COR-L47 (cell line): ENCODE data around the gene POMT2.
"Not testable (repeated sequence)": the region's sequence is repeated elsewhere in the genome, so short reads cannot be mapped to it uniquely, and the experiment has no call there.

Experiments used
- DNase-seq: peaks from one replicate; lab custom pipeline; 2025; lab: John Stamatoyannopoulos, UW

Gene POMT2, protein sequence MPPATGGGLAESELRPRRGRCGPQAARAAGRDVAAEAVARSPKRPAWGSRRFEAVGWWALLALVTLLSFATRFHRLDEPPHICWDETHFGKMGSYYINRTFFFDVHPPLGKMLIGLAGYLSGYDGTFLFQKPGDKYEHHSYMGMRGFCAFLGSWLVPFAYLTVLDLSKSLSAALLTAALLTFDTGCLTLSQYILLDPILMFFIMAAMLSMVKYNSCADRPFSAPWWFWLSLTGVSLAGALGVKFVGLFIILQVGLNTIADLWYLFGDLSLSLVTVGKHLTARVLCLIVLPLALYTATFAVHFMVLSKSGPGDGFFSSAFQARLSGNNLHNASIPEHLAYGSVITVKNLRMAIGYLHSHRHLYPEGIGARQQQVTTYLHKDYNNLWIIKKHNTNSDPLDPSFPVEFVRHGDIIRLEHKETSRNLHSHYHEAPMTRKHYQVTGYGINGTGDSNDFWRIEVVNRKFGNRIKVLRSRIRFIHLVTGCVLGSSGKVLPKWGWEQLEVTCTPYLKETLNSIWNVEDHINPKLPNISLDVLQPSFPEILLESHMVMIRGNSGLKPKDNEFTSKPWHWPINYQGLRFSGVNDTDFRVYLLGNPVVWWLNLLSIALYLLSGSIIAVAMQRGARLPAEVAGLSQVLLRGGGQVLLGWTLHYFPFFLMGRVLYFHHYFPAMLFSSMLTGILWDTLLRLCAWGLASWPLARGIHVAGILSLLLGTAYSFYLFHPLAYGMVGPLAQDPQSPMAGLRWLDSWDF

GRCh38 chr14:77320238-77320935, at the start of gene POMT2:
POMT2 (minus strand) TSS chr14:77320883; CDS start chr14:77320681, 202 bp downstream.
- peak; percentile 95 for DNase-seq

DNA sequence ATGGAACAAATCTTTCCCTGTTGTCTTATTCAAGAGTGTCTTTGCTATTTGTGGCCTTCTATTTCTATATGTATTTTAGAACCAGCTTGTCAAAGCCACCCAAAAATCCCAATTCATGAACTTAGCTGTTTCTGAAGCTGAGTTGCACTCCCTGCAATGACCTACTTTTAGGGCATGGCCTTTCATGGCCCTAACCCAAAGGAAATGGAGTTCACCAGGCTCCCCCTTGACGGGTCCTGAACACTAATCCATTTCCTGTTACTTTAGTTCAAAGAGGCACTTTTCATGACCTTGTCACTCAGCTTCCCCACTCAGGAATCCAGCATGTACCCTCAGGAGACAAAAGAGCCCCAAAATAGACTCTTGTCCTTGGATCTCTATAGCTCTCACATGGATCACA, 48.6 kb upstream of the POMT2 start:
- DNase-seq = no peak

- no peak for DNase-seq
Measured at GRCh38 chr14:77364146-77364545, 43.5 kb upstream of the POMT2 start.

DNA sequence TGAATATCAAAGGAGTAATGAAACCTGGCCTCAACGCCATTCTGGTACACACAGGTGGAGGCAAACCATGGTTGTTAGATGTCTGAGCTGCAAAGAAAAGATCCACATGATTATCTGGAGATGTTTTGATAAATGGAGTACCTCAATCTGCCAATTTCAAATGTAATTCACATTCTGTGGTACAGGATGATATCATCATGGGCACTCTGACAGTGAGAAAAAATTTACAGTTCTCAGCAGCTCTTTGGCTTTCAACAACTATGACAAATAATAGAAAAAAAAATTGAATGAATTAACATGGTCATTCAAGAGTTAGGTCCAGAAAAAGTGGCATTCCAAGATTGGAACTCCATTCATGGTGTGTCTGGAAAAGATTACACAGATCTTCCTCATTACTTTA, 38.9 kb upstream of the POMT2 start:
- no peak for DNase-seq

DNA sequence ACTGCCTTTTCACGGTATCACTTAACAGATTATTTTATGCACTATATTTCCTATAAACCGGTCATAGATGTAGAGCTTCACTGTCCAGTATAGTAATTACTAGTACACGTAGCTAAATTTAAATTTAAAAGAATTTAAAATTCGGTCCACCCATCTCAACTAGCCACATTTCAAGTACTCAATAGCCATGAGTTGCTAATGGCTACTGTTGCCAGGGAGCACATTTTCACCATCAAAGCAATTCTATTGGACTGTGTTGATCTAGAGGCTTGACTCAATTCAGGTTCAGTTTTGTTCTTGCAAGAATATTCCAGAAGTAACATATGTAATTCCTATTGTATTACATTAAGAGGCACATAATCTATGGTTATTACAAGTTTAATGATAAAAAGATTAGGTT, 36.2 kb upstream of the POMT2 start:
- DNase-seq = no peak

DNA sequence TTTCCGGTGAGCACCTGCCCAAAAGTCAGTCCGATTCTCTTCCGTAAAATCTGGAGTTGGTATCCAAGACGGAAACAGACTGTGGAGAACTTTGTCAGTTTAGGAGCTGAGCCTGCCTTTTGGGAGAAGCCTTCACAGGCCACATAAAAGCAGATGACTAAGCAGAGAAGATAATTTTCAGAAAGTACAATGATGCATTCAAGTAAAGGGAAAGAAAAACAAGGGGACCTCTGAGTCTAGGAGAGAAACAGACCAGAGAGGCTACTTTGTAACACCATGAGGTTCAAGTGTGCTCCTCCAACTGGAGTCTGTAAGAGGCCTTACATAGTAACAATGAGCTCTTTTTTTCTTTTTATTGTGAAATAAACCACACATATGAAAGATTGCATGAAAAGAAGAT, 35.1 kb upstream of the POMT2 start:
- no peak for DNase-seq

DNA sequence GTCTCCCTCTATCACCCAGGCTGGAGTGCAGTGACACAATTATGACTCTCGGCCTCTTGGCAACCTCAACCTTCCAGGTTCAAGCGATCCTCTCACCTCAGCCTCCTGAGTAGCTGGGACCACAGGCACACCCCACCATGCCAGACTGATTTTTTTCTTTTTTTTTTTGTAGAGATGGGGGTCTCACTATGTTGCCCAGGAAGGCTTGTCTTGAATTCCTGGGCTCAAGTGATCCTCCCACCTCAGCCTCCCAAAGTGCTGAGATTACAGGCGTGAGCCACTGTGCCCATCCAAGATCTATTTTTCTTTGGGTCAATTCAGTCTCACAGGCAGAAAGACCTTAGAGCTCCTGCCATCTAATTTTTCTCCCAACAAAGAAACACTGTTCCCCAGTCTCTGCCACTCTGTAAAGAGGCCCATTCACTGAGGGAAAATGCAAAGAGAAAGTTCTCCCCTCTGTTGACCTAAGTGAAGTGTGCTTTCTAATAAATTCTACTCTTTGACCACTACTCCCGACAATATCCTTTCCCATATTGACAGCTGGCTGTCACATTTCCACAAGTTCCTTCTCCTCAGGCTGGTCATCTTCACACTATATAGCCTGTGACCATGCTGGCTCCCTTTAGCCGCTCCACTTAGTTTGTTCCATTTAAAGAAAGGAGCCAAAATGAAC, 32.9 kb upstream of the POMT2 start:
- no peak for DNase-seq

GRCh38 chr14:77347751-77348150, 27.1 kb upstream of the POMT2 start:
- no peak for DNase-seq

DNA sequence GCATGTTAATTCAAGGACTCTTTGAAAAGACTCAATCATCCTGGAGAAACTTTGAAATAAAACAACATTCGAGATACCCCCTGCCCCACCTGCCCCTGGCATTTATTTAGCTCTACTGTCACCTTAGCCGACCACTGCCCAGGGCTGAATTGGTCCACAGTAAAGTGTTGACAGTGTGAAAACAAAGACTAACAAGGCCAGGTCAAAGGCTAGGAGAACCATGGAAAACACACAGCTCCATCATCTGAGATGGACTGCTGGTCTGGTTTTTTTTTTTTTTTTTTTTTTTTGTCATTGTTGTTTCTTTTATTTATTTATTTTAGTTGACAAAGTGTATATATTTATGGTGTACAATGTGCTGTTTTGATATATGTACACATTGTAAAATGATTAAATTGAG, 25.8 kb upstream of the POMT2 start:
- DNase-seq = no peak

DNA sequence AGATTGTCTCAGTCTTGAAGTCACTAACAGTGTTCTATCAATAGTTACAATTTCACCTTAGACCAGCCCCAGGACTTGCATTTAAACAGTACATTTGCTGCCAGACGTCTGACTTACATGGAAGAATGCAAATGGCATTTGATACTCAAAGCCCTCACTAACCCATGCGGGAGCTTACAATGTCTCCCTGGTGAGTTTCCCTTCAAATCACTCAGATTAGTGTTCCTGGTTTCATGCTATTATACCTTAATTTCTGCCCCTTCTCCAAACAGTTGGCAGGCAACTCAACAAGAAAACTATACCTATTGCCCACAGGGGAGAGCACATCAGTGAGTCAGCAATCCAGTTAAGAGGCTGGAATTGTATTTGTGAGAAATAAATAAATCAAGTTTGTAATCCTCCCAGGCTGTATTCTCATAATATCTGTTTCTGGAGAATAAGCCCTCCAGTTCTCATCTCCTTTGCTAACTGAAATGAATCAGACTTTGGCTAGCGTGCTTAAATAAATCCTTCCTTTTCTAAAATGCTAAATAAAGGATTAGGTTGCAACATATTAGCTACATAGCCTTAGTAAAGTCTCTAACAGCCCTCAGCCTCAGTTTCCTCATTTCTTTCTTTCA, 23.8 kb upstream of the POMT2 start:
- DNase-seq = no peak

GRCh38 chr14:77343662-77344061, 23.0 kb upstream of the POMT2 start:
- DNase-seq = no peak

DNA sequence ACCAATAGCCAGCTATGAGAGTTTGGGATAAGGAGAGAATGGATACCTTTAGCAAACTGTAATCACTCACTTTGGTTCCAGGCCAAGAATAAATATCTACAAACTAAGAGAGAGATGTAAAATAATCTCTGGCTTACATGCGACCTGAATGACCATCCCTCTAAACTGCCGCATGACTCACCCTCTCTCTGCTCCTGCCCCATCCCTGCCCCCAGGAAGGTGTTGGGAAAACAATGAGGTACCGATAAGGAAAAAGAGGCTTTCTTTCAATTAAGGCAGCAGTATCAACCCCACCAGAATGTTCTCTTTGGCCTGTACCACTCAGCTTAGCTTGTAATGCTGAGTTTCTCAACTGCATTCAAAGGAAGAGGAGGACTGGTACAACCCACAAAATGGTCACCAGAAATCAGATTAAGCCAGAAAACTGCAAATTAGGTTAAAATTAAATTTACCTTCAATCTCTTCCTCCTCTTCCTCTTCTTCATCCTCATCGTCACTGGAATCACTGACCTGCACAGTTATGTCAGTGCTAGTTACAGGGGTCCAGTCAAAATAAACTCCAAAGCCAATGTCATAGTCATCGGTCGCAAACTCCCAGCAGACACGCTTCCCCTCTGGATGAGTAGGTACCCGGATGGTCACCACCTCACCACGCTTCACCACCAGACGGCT, 22.2 kb upstream of the POMT2 start:
- DNase-seq = no peak

DNA sequence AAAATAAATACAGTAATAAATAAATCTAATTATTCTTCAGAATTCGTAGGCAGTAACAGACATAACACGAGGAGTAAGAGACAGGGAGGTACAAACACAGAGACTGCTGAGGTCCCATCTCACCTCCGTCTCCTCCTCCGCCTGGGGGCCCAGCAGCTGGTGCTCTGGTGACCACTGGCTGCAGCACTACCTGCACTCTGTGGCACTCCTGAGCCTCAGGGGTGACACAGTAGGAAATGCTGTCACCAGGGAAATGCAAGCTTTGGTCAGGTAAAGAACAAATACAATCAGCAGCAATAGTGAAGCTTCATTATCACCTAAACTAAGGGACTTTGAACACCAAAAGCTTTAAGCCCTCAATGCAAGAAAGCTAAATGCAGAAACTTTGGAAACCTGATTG, 19.7 kb upstream of the POMT2 start:
- no peak for DNase-seq

- DNase-seq = no peak
Measured at GRCh38 chr14:77339407-77339806, 18.7 kb upstream of the POMT2 start.

GRCh38 chr14:77338302-77338701, 17.6 kb upstream of the POMT2 start:
- DNase-seq = no peak

DNA sequence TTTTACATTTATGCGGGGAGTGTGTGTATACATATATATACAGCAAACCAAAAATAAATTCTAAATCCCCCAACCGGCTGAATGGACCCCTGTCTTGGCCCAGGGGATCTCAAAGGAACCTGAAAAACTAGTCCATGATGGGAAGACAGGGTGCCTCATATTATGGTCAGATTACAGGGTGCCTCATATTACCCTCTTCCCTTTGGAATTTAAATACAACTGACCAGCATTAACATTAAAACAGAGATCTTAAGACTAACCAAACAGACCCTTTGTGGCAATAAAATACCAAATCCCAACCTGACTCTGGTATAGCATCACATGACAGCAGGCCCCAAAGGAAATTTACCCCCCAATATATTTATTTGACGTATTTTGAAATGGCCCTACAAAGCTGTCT, 17.2 kb upstream of the POMT2 start:
- DNase-seq = no peak

DNA sequence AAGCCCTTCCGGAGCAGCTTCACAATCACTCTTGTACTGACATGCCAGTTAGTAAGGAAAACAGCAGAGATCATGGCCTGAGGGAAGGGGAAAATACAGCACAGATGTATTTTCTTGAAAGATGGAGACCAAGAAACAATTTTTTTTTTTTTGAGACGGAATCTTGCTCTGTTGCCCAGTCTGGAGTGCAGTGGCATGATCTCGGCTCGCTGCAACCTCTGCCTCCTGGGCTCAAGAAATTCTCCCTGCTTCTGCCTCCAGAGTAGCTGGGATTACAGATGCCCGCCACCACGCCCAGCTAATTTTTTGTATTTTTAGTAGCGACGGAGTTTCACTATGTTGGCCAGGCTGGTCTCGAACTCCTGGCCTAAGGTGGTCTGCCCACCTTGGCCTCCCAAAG, 16.6 kb upstream of the POMT2 start:
- DNase-seq = not testable (repeated sequence)

GRCh38 chr14:77335576-77335975, 14.9 kb upstream of the POMT2 start:
- DNase-seq = no peak

DNA sequence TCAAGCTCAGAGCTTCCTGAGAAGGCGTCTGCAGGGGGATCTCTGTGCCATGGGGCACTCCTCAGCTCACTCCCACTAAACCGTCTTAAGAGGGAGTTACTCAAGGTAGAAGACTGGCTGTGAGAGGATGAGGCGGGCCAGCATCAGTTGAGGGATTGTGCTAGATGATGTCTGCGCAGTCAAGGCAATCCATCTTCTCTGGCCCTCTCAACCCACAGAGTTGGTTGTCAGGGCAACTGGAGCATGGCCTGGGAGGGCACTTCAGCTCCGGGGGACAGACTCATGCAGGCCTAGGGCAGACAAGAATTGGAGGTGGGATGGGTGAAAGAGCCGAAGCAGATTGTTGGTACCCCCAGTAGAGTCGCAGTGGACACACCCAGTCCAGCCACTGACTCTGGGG, 9.2 kb upstream of the POMT2 start:
- no peak for DNase-seq

DNA sequence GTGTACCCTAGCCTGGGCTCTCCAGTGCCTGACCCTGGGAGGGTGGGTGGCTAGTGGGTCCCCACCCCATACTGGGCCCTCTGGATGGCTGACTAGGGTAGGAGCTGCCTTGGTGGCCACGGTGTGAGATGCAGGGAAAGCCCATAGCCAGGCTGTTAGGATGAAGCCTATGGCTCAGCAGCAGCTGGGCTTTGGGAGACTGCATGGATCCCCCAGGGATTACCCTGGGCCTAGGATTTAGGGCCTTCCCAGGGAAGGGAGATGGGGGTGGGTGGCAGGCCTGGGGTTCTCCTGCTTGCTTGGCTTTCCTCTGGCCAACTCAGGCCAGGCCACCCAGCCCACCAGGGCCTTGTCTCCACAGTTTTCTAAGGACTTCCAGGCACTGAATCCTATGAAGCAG, 6.4 kb upstream of the POMT2 start:
- no peak for DNase-seq

DNA sequence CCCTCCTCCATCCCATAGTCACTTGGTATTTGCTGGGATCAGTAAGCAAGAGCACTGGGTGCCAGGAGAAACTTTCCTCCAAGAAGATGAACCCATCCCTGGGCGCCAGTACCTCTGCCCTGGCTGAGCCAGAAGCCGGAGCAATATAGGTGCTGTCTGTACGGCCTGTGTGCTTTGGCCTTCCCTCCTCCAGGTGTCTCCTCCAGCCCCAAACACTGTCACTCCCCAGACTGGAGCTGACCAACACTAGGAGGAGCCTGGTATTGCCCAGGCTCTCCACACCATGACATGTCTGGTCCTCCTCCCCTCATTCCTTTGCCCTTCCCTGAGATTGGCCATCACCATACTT, 5.0 kb upstream of the POMT2 start:
- no peak for DNase-seq
